NT2/D1 (cell line): Measurements from ENCODE around the gene EPN3.

Experiments used
- DNase-seq: peaks from one replicate; pipeline ENCODE4 v3.0.0-alpha.2; 2011; ENCODE audit warnings: low read depth, low spot score
- H3K27me3 ChIP-seq: 2 replicates; pipeline ENCODE4 v1.6.0; 2011; ENCODE audit warnings: mild to moderate bottlenecking; ENCODE audit not compliant: insufficient read length, insufficient read depth
- H3K36me3 ChIP-seq: 2 replicates; pipeline ENCODE4 v1.6.1; 2011; ENCODE audit warnings: mild to moderate bottlenecking, low read length, mixed read lengths; ENCODE audit not compliant: insufficient read depth, insufficient read length
- H3K4me1 ChIP-seq: 2 replicates; pipeline ENCODE4 v1.5.1; 2011; ENCODE audit not compliant: insufficient read depth, insufficient read length
- H3K4me3 ChIP-seq: 2 replicates; pipeline ENCODE4 v1.5.1; 2011; ENCODE audit warnings: low read depth; ENCODE audit not compliant: insufficient read length
- H3K9ac ChIP-seq: 2 replicates; pipeline ENCODE4 v1.6.0; 2011; ENCODE audit warnings: low read depth; ENCODE audit not compliant: insufficient read length
- H3K9me3 ChIP-seq: 2 replicates; pipeline ENCODE4 v1.5.1; 2011; ENCODE audit warnings: mild to moderate bottlenecking, low read length; ENCODE audit not compliant: insufficient read depth
- SUZ12 ChIP-seq: IDR thresholded peaks from 2 replicates; pipeline ENCODE4 v1.6.1; 2011; ENCODE audit not compliant: insufficient read length, insufficient read depth; ENCODE audit errors: extremely low read depth
- YY1 ChIP-seq: IDR thresholded peaks from 2 replicates; pipeline ENCODE4 v1.6.1; 2011; ENCODE audit not compliant: insufficient read length, insufficient read depth
- ZNF274 ChIP-seq: IDR thresholded peaks from 2 replicates; pipeline ENCODE4 v1.6.1; 2011; ENCODE audit warnings: mild to moderate bottlenecking, low read depth, low read length

The EPN3 gene

DNA sequence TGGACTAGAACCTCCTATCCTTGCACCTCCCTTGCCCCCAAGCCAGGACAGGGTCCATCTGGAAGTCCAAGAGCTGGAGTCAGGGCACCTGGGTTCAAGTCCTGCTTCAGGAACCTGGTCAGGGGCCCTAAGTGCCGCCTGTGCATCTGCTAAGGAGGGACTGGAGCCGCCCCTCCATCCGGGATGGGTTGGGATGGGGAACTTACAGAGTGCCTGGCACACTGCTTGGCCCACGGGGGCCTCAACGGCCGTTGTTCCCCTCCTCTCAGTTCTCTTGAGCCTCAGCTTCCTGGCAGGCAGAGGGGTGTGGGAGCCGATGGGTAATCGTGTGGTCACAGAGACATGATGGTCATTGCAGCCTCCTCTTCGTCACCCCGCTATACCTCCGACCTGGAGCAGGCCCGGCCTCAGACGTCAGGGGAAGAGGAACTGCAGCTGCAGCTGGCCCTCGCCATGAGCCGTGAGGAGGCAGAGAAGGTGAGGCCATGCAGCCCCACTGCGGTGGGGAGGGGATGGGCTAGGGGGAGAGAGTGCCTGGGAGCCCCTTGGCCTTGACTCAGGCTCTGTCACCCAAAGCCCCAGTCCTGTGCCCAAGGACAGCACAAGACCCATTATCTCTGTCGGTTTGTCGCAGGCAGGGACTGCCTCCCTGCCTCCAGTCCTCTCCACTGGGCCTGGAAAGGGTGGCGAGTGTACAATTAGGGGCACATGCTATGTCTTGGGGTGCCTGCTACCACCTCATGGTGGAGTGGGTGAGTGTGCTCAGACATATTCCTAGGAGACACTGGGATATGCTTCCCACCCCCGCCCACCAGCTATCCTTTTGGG lies 5.4 kb downstream of the EPN3 start:
- Histone ChIP-seq H3K4me1 (peaks cover 43% of the 10 kb centered on the region), H3K36me3 (no peaks in the 10 kb centered on the region), H3K4me3 (no peak overlapping the region)

DNA sequence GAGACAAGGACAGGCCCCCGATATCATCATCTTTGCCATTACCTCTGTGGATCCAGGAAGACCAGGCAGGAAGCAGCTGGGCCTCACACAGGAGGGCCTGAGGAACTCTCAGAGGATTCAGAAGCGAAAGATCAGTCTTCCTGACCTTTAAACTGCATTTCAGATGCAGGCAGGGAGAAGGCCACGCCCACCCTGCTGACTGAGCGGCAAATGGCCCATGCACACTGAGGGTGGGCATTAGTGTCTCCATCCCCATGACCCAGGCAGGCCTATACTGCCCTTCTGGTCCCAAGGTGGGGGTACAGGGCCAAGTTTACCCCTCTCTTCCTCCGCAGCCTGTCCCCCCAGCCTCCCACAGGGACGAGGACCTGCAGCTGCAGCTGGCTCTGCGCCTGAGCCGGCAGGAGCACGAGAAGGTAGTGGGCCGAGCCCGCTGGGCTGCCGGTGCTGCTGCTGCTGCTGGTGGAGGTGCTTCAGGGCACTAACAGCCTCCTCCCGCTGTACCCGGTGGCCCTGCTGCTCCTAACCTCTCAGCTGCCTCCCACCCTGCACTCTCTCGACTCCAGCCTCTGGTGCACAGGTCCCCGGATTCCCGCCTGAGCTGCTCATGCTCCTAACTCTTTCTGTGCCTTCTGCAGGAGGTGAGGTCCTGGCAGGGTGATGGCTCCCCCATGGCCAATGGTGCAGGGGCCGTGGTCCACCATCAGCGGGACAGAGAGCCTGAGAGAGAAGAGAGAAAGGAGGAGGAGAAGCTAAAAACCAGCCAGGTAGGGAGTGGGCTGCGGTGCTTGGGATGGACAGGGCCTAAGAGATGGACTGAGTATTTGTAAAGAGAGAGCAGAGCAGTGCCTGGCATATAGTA lies 6.2 kb downstream of the EPN3 start:
- Histone ChIP-seq H3K4me1 (peaks cover 41% of the 10 kb centered on the region), H3K27me3 (peaks cover 31% of the 10 kb centered on the region), H3K9me3 (no peaks in the 10 kb centered on the region), H3K9ac (peak overlapping the region; percentile 53), H3K4me3 (no peak overlapping the region), H3K36me3 (no peaks in the 10 kb centered on the region)
- TF ChIP-seq SUZ12 = no peak
- TF ChIP-seq ZNF274 = no peak
- no peak for TF ChIP-seq YY1
- DNase-seq = no peak

More for the DNA sequence above, 5.4 kb downstream of the EPN3 start:
- no peak for DNase-seq
- no peaks in the 10 kb centered on the region for H3K9me3 ChIP-seq
- peaks cover 39% of the 10 kb centered on the region for H3K27me3 ChIP-seq
- H3K9ac ChIP-seq = peak overlapping the region; percentile 53
- TF ChIP-seq ZNF274 = no peak
- TF ChIP-seq SUZ12 = no peak
- no peak for TF ChIP-seq YY1

DNA sequence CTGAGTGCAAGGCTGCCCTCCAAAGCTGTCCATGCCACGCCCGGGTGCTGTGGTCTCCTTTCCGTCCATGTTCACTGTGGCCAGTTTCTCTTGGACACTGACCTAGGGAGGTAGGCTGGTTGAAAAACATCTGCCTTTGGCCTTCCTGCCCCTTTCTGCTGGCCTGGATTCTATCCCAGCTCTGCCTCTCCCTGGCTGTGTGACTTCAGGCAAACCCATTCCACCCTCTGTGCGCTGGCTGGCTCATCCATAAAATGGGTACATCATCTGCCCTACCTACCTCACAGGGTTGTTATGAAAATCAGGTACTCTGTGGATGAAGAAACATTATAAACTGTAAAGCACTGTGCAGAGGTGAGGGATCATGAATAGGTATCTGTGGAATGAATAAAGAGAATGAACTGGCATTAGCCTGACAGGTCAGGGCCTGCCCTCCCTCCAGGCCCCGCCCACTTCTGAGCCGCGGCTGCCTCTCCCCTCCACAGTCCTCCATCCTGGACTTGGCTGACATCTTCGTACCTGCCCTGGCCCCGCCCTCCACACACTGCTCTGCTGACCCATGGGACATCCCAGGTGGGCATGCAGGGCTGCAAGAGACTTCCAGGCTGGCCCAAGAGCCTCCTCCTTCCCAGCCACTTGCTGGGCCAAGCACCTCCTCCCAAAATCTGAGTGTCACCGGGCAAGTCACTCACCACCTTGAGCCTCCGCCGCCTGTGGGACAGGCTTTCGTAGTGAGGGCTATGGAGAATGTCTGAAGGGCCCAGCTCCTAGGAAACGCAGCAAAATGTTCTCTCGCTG lies 7.4 kb downstream of the EPN3 start:
- Histone ChIP-seq H3K36me3 (no peaks in the 10 kb centered on the region), H3K27me3 (peaks cover 27% of the 10 kb centered on the region), H3K4me3 (no peak overlapping the region), H3K9me3 (no peaks in the 10 kb centered on the region), H3K9ac (no peak overlapping the region), H3K4me1 (peaks cover 31% of the 10 kb centered on the region)
- no peak for DNase-seq
- TF ChIP-seq SUZ12 = no peak

DNA sequence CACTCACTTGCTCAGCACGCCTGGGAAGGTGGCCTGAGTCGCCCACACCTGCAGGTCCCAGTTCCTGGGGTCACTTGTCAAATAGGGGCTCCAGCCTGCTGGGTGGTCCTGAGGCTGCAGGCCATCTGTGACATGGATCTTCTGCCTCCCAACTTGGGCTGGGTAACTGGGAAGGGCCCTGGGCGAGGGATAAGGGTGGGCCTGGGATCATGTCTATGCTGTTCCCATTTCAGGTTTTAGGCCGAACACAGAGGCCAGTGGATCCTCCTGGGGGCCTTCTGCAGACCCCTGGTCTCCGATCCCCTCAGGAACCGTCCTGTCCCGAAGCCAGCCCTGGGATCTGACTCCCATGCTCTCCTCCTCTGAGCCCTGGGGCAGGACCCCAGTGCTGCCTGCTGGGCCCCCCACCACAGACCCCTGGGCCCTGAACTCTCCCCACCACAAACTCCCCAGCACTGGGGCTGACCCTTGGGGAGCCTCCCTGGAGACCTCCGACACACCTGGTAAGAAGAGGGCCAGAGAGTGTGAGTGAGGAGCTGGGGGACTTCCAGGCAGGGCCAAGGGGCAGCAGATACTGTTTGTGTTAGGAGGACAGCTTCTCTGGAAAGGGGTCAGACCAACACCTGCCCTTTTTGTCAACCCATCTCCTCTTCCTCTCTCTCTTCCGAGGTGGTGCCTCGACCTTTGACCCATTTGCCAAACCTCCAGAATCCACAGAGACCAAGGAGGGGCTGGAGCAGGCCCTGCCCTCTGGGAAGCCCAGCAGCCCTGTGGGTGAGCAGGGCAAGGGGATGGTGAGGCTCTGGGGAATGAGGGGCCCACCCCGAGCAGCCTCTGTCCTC lies 8.2 kb downstream of the EPN3 start:
- peak overlapping the region; percentile 86 for H3K9ac ChIP-seq
- H3K36me3 ChIP-seq = no peaks in the 10 kb centered on the region
- no peaks in the 10 kb centered on the region for H3K9me3 ChIP-seq
- H3K4me3 ChIP-seq = no peak overlapping the region
- peaks cover 31% of the 10 kb centered on the region for H3K4me1 ChIP-seq
- H3K27me3 ChIP-seq = peaks cover 31% of the 10 kb centered on the region
- DNase-seq = no peak
- TF ChIP-seq SUZ12 (no peak), YY1 (no peak), ZNF274 (no peak)

DNA sequence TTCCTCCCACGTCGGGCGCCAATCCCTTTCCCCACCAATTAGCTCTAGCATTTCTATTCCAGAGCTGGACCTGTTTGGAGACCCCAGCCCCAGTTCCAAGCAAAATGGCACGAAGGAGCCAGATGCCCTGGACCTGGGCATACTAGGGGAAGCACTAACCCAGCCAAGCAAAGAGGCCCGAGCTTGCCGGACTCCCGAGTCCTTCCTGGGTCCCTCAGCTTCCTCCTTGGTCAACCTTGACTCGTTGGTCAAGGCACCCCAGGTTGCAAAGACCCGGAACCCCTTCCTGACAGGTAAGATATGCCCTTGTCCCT lies 8.8 kb downstream of the EPN3 start:
- peaks cover 31% of the 10 kb centered on the region for H3K4me1 ChIP-seq
- no peak for TF ChIP-seq ZNF274
- TF ChIP-seq SUZ12 = no peak
- no peak for TF ChIP-seq YY1
- H3K36me3 ChIP-seq = no peaks in the 10 kb centered on the region
- H3K4me3 ChIP-seq = peak overlapping the region; percentile 63
- H3K9me3 ChIP-seq = no peaks in the 10 kb centered on the region
- H3K9ac ChIP-seq = peak overlapping the region; percentile 86
- no peak for DNase-seq
- H3K27me3 ChIP-seq = peaks cover 31% of the 10 kb centered on the region
